ENCODE measurements around the gene RAD51B. TPM values are rescaled to one million over a fixed set of nuclear protein-coding genes. Genes with fewer than 3 reads are reported as not detected.

Gene RAD51B
- total and polyA plus RNA-seq, 2 of the 13 experiments (the other 11 are each of a cell fraction or from before 2014, with no cell fraction given) = 7.0 to 9.5 TPM

GRCh38 chr14:68559949-68560348, 740.4 kb downstream of the RAD51B start:
- DNase-seq (ENCODE audit: low spot score) = no peak
- no peaks in the 10 kb centered on the region for H3K27me3 ChIP-seq (ENCODE audit: control insufficient read depth in 1 of 2, insufficient read depth in 2 of 2, low read length in 2 of 2)
- H3K4me1 ChIP-seq (ENCODE audit: insufficient read depth, low read length) = peaks cover 47% of the 10 kb centered on the region
- intact Hi-C loops (cut with micrococcal nuclease; ENCODE audit: unreplicated experiment) = loop anchor here (10.0 kb wide), 1 partner anchor 95 kb away; no protein-coding TSS in a partner anchor
- POLR2A ChIA-PET = no interaction called here
- ATAC-seq = no peak
- H3K4me2 ChIP-seq (ENCODE audit: low read depth, low read length) = no peak overlapping the region
- H3K9me3 ChIP-seq (ENCODE audit: low read length) = no peaks in the 10 kb centered on the region
- H3K36me3 ChIP-seq (replicated peaks in 1 of 2; ENCODE audit: control insufficient read depth in 1 of 2, insufficient read depth in 2 of 2, low read length in 2 of 2) = no peaks in the 10 kb centered on the region
- CTCF ChIA-PET (ENCODE audit: low intra/inter-chr PET ratio, low total read pairs) = no interaction called here
- no peaks in the 10 kb centered on the region for H4K20me1 ChIP-seq (ENCODE audit: insufficient read depth, low read length)
- no peak overlapping the region for H3K9ac ChIP-seq (ENCODE audit: insufficient read depth, low read depth, low read length)
- no peak overlapping the region for H3K27ac ChIP-seq (ENCODE audit: extremely low read length, insufficient read depth, low read length)
- BruUV-seq (replicated peaks) = no TSS peak
- in situ Hi-C loops (cut with HindIII; ENCODE audit: extremely low pct_ligation_motif_present, low pct_unique_long_range_greater_than_20kb) = no loop called here
- no peak overlapping the region for H3K4me3 ChIP-seq (replicated peaks in 1 of 3; ENCODE audit: insufficient read depth in 1 of 3, low read depth in 2 of 3, low read length in 3 of 3)
- WGBS (ENCODE audit: low lambda C conversion rate) = 68% methylated on average over 5 of the region's 5 CpGs
- no peak for FAIRE-seq
- H3K79me2 ChIP-seq (ENCODE audit: insufficient read depth, low read length) = no peaks in the 10 kb centered on the region
- TF ChIP-seq ZNF607 (CRISPR knock-in tag; IDR thresholded peaks at IDR 0.05; ENCODE audit: borderline replicate concordance) (no peak), TBL1XR1 (IDR thresholded peaks at IDR 0.05; ENCODE audit: borderline replicate concordance, low read length, partially characterized antibody) (no peak), BHLHE40 (IDR thresholded peaks at IDR 0.05; ENCODE audit: low read length) (no peak)
- H2AFZ ChIP-seq (ENCODE audit: low read length) = no peak overlapping the region

GRCh38 chr14:68561531-68562007, 742.0 kb downstream of the RAD51B start:
- Histone ChIP-seq H3K4me1 (ENCODE audit: insufficient read depth, low read length) (peaks cover 64% of the 10 kb centered on the region), H3K27me3 (ENCODE audit: control insufficient read depth in 1 of 2, insufficient read depth in 2 of 2, low read length in 2 of 2) (no peaks in the 10 kb centered on the region), H3K27ac (ENCODE audit: extremely low read length, insufficient read depth, low read length) (peak overlapping the region; percentile 47), H3K9me3 (ENCODE audit: low read length) (no peaks in the 10 kb centered on the region), H3K36me3 (replicated peaks in 1 of 2; ENCODE audit: control insufficient read depth in 1 of 2, insufficient read depth in 2 of 2, low read length in 2 of 2) (no peaks in the 10 kb centered on the region), H4K20me1 (ENCODE audit: insufficient read depth, low read length) (no peaks in the 10 kb centered on the region), H3K79me2 (ENCODE audit: insufficient read depth, low read length) (no peaks in the 10 kb centered on the region), H3K9ac (ENCODE audit: insufficient read depth, low read depth, low read length) (peak overlapping the region; percentile 20), H3K4me3 (replicated peaks in 1 of 3; ENCODE audit: insufficient read depth in 1 of 3, low read depth in 2 of 3, low read length in 3 of 3) (no peak overlapping the region), H2AFZ (ENCODE audit: low read length) (no peak overlapping the region), H3K4me2 (ENCODE audit: low read depth, low read length) (peak overlapping the region; percentile 45)
- in situ Hi-C loops (cut with HindIII; ENCODE audit: extremely low pct_ligation_motif_present, low pct_unique_long_range_greater_than_20kb) (no loop called here), intact Hi-C loops (cut with micrococcal nuclease; ENCODE audit: unreplicated experiment) (loop anchor here (2.0 to 10.0 kb wide), 2 partner anchors 15 to 97 kb away; no protein-coding TSS in a partner anchor)
- ATAC-seq = peak; percentile 78
- POLR2A ChIA-PET = interaction anchor here (1.2 to 2.7 kb wide), 3 partner anchors 40 to 232 kb away, joined by 3 to 10 read pairs (median 8); partner anchors contain the start of gene ZFP36L1
- TSS peak; percentile 83 for BruUV-seq (replicated peaks)
- 8% methylated on average over 8 of the region's 10 CpGs for WGBS (ENCODE audit: low lambda C conversion rate)
- peak; percentile 64 for DNase-seq (ENCODE audit: low spot score)
- peak; percentile 93 for FAIRE-seq
- CTCF ChIA-PET (ENCODE audit: low intra/inter-chr PET ratio, low total read pairs) = no interaction called here
- TF ChIP-seq ZNF275 (CRISPR knock-in tag; IDR thresholded peaks at IDR 0.05; ENCODE audit: borderline replicate concordance) (no peak), SOX6 (IDR thresholded peaks at IDR 0.05) (no peak), SOX6 (CRISPR knock-in tag; IDR thresholded peaks at IDR 0.05) (peak; percentile 88), IRF2 (CRISPR knock-in tag; IDR thresholded peaks at IDR 0.05) (peak; percentile 69; the same call in 1 of the 2 replicates), MAX (IDR thresholded peaks at IDR 0.05) (peak; percentile 78; the same call in 1 of the 2 replicates), CSRNP2 (CRISPR knock-in tag; conservative IDR thresholded peaks at IDR 0.05; ENCODE audit: low read depth) (no peak), CBX1 (IDR thresholded peaks at IDR 0.05; ENCODE audit: low read depth) (no peak), SMARCE1 (IDR thresholded peaks at IDR 0.05; ENCODE audit: borderline replicate concordance) (no peak), ZNF160 (CRISPR knock-in tag; IDR thresholded peaks at IDR 0.05) (no peak), STAT5B (CRISPR knock-in tag; IDR thresholded peaks at IDR 0.05) (no peak)

Measured in HepG2 (cell line).